HepG2 (cell line): Measurements from ENCODE around the gene HRG. TPM values are rescaled to one million over a fixed set of nuclear protein-coding genes. Genes with fewer than 3 reads are reported as not detected.
A peak's percentile ranks its signal among the peaks of the same experiment; 100 is the strongest.

Source experiments
- AFF4 ChIP-seq: sonication (generic); formaldehyde crosslinking; IDR thresholded peaks from 2 replicates; pipeline ENCODE4 v1.4.0; 2020; ENCODE audit warnings: missing genetic modification reagents
- ATF5 ChIP-seq: sonication (generic); formaldehyde crosslinking; IDR thresholded peaks from 2 replicates; pipeline ENCODE4 v1.4.0; 2020; ENCODE audit warnings: mild to moderate bottlenecking, low read depth, missing genetic modification reagents
- MIER2 ChIP-seq: IDR thresholded peaks from 2 replicates; pipeline ENCODE4 v1.6.1; 2016; ENCODE audit warnings: missing biosample characterization, missing genetic modification reagents
- MYC ChIP-seq: sonication (generic); formaldehyde crosslinking; IDR thresholded peaks from 2 replicates; pipeline ENCODE4 v1.9.0; 2021; ENCODE audit warnings: missing genetic modification reagents, borderline replicate concordance
- PAXIP1 ChIP-seq: sonication (generic); formaldehyde crosslinking; conservative IDR thresholded peaks from 2 replicates; pipeline ENCODE4 v1.4.0; 2020; ENCODE audit warnings: mild to moderate bottlenecking, missing genetic modification reagents, moderate library complexity
- SRY ChIP-seq: sonication (generic); formaldehyde crosslinking; IDR thresholded peaks from 2 replicates; pipeline ENCODE4 v1.8.0; 2022; ENCODE audit warnings: mild to moderate bottlenecking, missing genetic modification reagents
- TP53 ChIP-seq: sonication (generic); formaldehyde crosslinking; conservative IDR thresholded peaks from 2 replicates; pipeline ENCODE4 v1.4.0; 2020; ENCODE audit warnings: missing genetic modification reagents
- ZBTB10 ChIP-seq: sonication (generic); formaldehyde crosslinking; IDR thresholded peaks from 2 replicates; pipeline ENCODE4 v1.4.0; 2020; ENCODE audit warnings: missing genetic modification reagents, borderline replicate concordance
- ZNF234 ChIP-seq: sonication (generic); formaldehyde crosslinking; conservative IDR thresholded peaks from 2 replicates; pipeline ENCODE4 v1.5.1; 2020; ENCODE audit warnings: mild to moderate bottlenecking, missing genetic modification reagents
- ZNF281 ChIP-seq: sonication (generic); formaldehyde crosslinking; IDR thresholded peaks from 2 replicates; pipeline ENCODE4 v1.4.0; 2020; ENCODE audit warnings: missing genetic modification reagents, borderline replicate concordance
- ZNF34 ChIP-seq: sonication (generic); formaldehyde crosslinking; IDR thresholded peaks from 2 replicates; pipeline ENCODE4 v1.4.0; 2020; ENCODE audit warnings: mild to moderate bottlenecking, missing genetic modification reagents, borderline replicate concordance
- ZNF44 ChIP-seq: sonication (generic); formaldehyde crosslinking; IDR thresholded peaks from 2 replicates; pipeline ENCODE4 v1.5.1; 2020; ENCODE audit warnings: mild to moderate bottlenecking, missing genetic modification reagents
- ZNF614 ChIP-seq: IDR thresholded peaks from 2 replicates; pipeline ENCODE4 v1.6.1; 2018; ENCODE audit warnings: missing biosample characterization, missing genetic modification reagents, inconsistent platforms, borderline replicate concordance
- ZNF816 ChIP-seq: sonication (generic); formaldehyde crosslinking; IDR thresholded peaks from 2 replicates; pipeline ENCODE4 v1.8.0; 2022; ENCODE audit warnings: missing genetic modification reagents, mild to moderate bottlenecking, borderline replicate concordance
- polyA plus RNA-seq, 8 experiments: library from polyadenylated mRNA; depleted of rRNA in 3 of 8; stranded (reverse) in 7 of 8; unstranded in 1 of 8; fragments of >200 nt; fragmentation: Illumina TruSeq in 4 of 8; extraction: Trizol in 4 of 8; gene quantifications; 2 replicates each; pipeline versions ENCODE4 v1.2.1 to v1.2.3, GENCODE V29; 2011 to 2016; ENCODE audit warnings: low read depth in 4 of 8, missing spikeins in 1 of 8, mixed read lengths in 1 of 8; ENCODE audit not compliant: insufficient read depth in 1 of 8
- total RNA-seq, 5 experiments: library from RNA; depleted of rRNA; stranded (reverse); fragments of >200 nt; fragmentation: Illumina TruSeq; extraction: Trizol; gene quantifications; 2 replicates each; pipeline ENCODE4 v1.2.3, GENCODE V29; 2016; ENCODE audit warnings: low read depth in 1 of 5

HRG gene
- total and polyA plus RNA-seq, 2 of the 13 experiments (the other 11 are each of a cell fraction or from before 2014, with no cell fraction given) = 0.09 to 0.11 TPM

- TF ChIP-seq ZBTB10 (CRISPR knock-in tag) (no peak), MYC (CRISPR knock-in tag) (no peak), MIER2 (CRISPR knock-in tag) (peak; percentile 15; the same call in 1 of the 2 replicates), ZNF44 (CRISPR knock-in tag) (0 out of 2 replicates have a peak, but pooled peaks have one; percentile 83), PAXIP1 (CRISPR knock-in tag) (no peak; the same call in 1 of the 2 replicates), ZNF234 (no peak), ZNF34 (CRISPR knock-in tag) (no peak), AFF4 (CRISPR knock-in tag) (peak; percentile 96), TP53 (CRISPR knock-in tag) (no peak), SRY (CRISPR knock-in tag) (peak; percentile 31; the same call in 1 of the 2 replicates), ATF5 (no peak), ZNF614 (CRISPR knock-in tag) (peak; percentile 57; the same call in 1 of the 2 replicates), ZNF816 (CRISPR knock-in tag) (peak; percentile 16; the same call in 1 of the 2 replicates), ZNF281 (CRISPR knock-in tag) (no peak)
These were observed 43.7 kb upstream of the HRG start (continued) for GRCh38 chr3:186621894-186622650.
